ENCODE measurements around the gene SMAP1.
"Not testable (repeated sequence)": the region's sequence is repeated elsewhere in the genome, so short reads cannot be mapped to it uniquely, and the experiment has no call there.

SMAP1 gene

GRCh38 chr6:70709826-70710225 lies 42.1 kb downstream of the SMAP1 start:
- Histone ChIP-seq H3K9me3 (ENCODE audit: control insufficient read depth, insufficient read depth, low read depth, low read length) (peaks cover 8% of the 10 kb centered on the region; the same call in 1 of the 2 replicates), H3K27ac (ENCODE audit: low read depth, low read length) (no peak overlapping the region), H3K9ac (ENCODE audit: low read length) (no peak overlapping the region)

DNA sequence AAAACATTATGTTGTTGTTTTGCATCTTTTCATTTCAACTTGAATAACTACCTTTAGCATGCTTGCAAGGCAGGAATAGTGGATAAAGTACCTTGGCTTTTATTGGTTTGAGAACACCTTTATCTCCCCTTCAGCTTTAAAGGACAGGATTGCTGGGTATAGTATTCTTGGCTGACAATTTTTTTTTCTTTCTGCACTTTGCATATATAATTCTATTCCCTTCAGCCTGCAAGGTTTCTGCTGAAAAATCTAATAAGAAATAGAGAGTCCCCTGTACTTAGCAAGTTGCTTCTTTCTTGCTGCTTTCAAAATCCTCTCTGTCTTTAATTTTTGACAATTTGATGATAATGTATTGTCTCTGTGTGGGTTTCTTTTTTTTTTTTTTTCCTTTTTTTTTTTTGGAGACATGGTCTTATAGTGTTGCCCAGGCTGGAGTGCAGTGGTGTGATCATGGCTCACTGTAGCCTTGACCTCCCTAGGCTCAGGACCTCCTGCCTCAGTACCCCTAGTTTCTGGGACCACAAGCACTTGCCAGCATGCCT lies 47.1 kb downstream of the SMAP1 start:
- no peak overlapping the region for H3K9ac ChIP-seq (ENCODE audit: low read length)
- no peaks in the 10 kb centered on the region for H3K27me3 ChIP-seq (ENCODE audit: control insufficient read depth, insufficient read depth, low read length)
- no peak overlapping the region for H3K4me3 ChIP-seq (ENCODE audit: low read depth, low read length)
- H3K4me1 ChIP-seq (ENCODE audit: control insufficient read depth, insufficient read depth, low read length): no peaks in the 10 kb centered on the region
- no peaks in the 10 kb centered on the region for H3K36me3 ChIP-seq (ENCODE audit: control insufficient read depth, insufficient read depth, low read length)
- H3K9me3 ChIP-seq (ENCODE audit: control insufficient read depth, insufficient read depth, low read depth, low read length): peaks cover 13% of the 10 kb centered on the region; the same call in 1 of the 2 replicates
- no peak overlapping the region for H3K27ac ChIP-seq (ENCODE audit: low read depth, low read length)

More at GRCh38 chr6:70709826-70710225, 42.1 kb downstream of the SMAP1 start:
- Histone ChIP-seq H3K4me1 (ENCODE audit: control insufficient read depth, insufficient read depth, low read length) (peaks cover 7% of the 10 kb centered on the region; the same call in 1 of the 2 replicates), H3K36me3 (ENCODE audit: control insufficient read depth, insufficient read depth, low read length) (no peaks in the 10 kb centered on the region), H3K27me3 (ENCODE audit: control insufficient read depth, insufficient read depth, low read length) (no peaks in the 10 kb centered on the region), H3K4me3 (ENCODE audit: low read depth, low read length) (no peak overlapping the region)

GRCh38 chr6:70717038-70717801 lies 49.5 kb downstream of the SMAP1 start:
- no peaks in the 10 kb centered on the region for H3K27me3 ChIP-seq (ENCODE audit: control insufficient read depth, insufficient read depth, low read length)
- no peaks in the 10 kb centered on the region for H3K36me3 ChIP-seq (ENCODE audit: control insufficient read depth, insufficient read depth, low read length)
- H3K4me3 ChIP-seq (ENCODE audit: low read depth, low read length): no peak overlapping the region
- peaks cover 22% of the 10 kb centered on the region for H3K9me3 ChIP-seq (ENCODE audit: control insufficient read depth, insufficient read depth, low read depth, low read length)
- no peaks in the 10 kb centered on the region for H3K4me1 ChIP-seq (ENCODE audit: control insufficient read depth, insufficient read depth, low read length)
- no peak overlapping the region for H3K27ac ChIP-seq (ENCODE audit: low read depth, low read length)
- no peak overlapping the region for H3K9ac ChIP-seq (ENCODE audit: low read length)

- H3K4me3 ChIP-seq (ENCODE audit: low read depth, low read length): no peak overlapping the region
- no peak overlapping the region for H3K9ac ChIP-seq (ENCODE audit: low read length)
- no peak overlapping the region for H3K27ac ChIP-seq (ENCODE audit: low read depth, low read length)
- peaks cover 13% of the 10 kb centered on the region; the same call in 1 of the 2 replicates for H3K4me1 ChIP-seq (ENCODE audit: control insufficient read depth, insufficient read depth, low read length)
- H3K36me3 ChIP-seq (ENCODE audit: control insufficient read depth, insufficient read depth, low read length): no peaks in the 10 kb centered on the region
- H3K9me3 ChIP-seq (ENCODE audit: control insufficient read depth, insufficient read depth, low read depth, low read length): peaks cover 8% of the 10 kb centered on the region
- no peaks in the 10 kb centered on the region for H3K27me3 ChIP-seq (ENCODE audit: control insufficient read depth, insufficient read depth, low read length)
These were observed 56.8 kb downstream of the SMAP1 start for GRCh38 chr6:70724524-70724923.

- Histone ChIP-seq H3K9ac (ENCODE audit: low read length) (no peak overlapping the region), H3K27ac (ENCODE audit: low read depth, low read length) (peak overlapping the region; percentile 56), H3K36me3 (ENCODE audit: control insufficient read depth, insufficient read depth, low read length) (no peaks in the 10 kb centered on the region)
These were observed 58.2 kb downstream of the SMAP1 start for GRCh38 chr6:70725817-70726415.

GRCh38 chr6:70734381-70734780 lies 66.7 kb downstream of the SMAP1 start:
- peaks cover 4% of the 10 kb centered on the region; the same call in 1 of the 2 replicates for H3K36me3 ChIP-seq (ENCODE audit: control insufficient read depth, insufficient read depth, low read length)
- H3K9me3 ChIP-seq (ENCODE audit: control insufficient read depth, insufficient read depth, low read depth, low read length): no peaks in the 10 kb centered on the region
- H3K9ac ChIP-seq (ENCODE audit: low read length): no peak overlapping the region
- H3K27ac ChIP-seq (ENCODE audit: low read depth, low read length): no peak overlapping the region
- no peaks in the 10 kb centered on the region for H3K27me3 ChIP-seq (ENCODE audit: control insufficient read depth, insufficient read depth, low read length)
- H3K4me1 ChIP-seq (ENCODE audit: control insufficient read depth, insufficient read depth, low read length): no peaks in the 10 kb centered on the region
- no peak overlapping the region for H3K4me3 ChIP-seq (ENCODE audit: low read depth, low read length)

More at GRCh38 chr6:70725817-70726415, 58.2 kb downstream of the SMAP1 start:
- Histone ChIP-seq H3K4me3 (ENCODE audit: low read depth, low read length) (no peak overlapping the region), H3K27me3 (ENCODE audit: control insufficient read depth, insufficient read depth, low read length) (no peaks in the 10 kb centered on the region), H3K4me1 (ENCODE audit: control insufficient read depth, insufficient read depth, low read length) (peaks cover 13% of the 10 kb centered on the region; the same call in 1 of the 2 replicates), H3K9me3 (ENCODE audit: control insufficient read depth, insufficient read depth, low read depth, low read length) (peaks cover 6% of the 10 kb centered on the region; the same call in 1 of the 2 replicates)

- no peaks in the 10 kb centered on the region for H3K9me3 ChIP-seq (ENCODE audit: control insufficient read depth, insufficient read depth, low read depth, low read length)
- H3K4me3 ChIP-seq (ENCODE audit: low read depth, low read length): no peak overlapping the region
- H3K27me3 ChIP-seq (ENCODE audit: control insufficient read depth, insufficient read depth, low read length): no peaks in the 10 kb centered on the region
- no peaks in the 10 kb centered on the region for H3K4me1 ChIP-seq (ENCODE audit: control insufficient read depth, insufficient read depth, low read length)
- no peak overlapping the region for H3K9ac ChIP-seq (ENCODE audit: low read length)
- peaks cover 4% of the 10 kb centered on the region; the same call in 1 of the 2 replicates for H3K36me3 ChIP-seq (ENCODE audit: control insufficient read depth, insufficient read depth, low read length)
- no peak overlapping the region for H3K27ac ChIP-seq (ENCODE audit: low read depth, low read length)
These were observed 67.3 kb downstream of the SMAP1 start for GRCh38 chr6:70734979-70735378.

GRCh38 chr6:70735513-70735912 lies 67.8 kb downstream of the SMAP1 start:
- H3K36me3 ChIP-seq (ENCODE audit: control insufficient read depth, insufficient read depth, low read length): peaks cover 4% of the 10 kb centered on the region
- no peak overlapping the region for H3K27ac ChIP-seq (ENCODE audit: low read depth, low read length)
- H3K4me1 ChIP-seq (ENCODE audit: control insufficient read depth, insufficient read depth, low read length): no peaks in the 10 kb centered on the region
- no peak overlapping the region for H3K4me3 ChIP-seq (ENCODE audit: low read depth, low read length)
- no peaks in the 10 kb centered on the region for H3K27me3 ChIP-seq (ENCODE audit: control insufficient read depth, insufficient read depth, low read length)
- no peak overlapping the region for H3K9ac ChIP-seq (ENCODE audit: low read length)
- H3K9me3 ChIP-seq (ENCODE audit: control insufficient read depth, insufficient read depth, low read depth, low read length): no peaks in the 10 kb centered on the region

- Histone ChIP-seq H3K4me1 (ENCODE audit: control insufficient read depth, insufficient read depth, low read length) (no peaks in the 10 kb centered on the region), H3K4me3 (ENCODE audit: low read depth, low read length) (no peak overlapping the region), H3K27me3 (ENCODE audit: control insufficient read depth, insufficient read depth, low read length) (no peaks in the 10 kb centered on the region), H3K9ac (ENCODE audit: low read length) (no peak overlapping the region), H3K27ac (ENCODE audit: low read depth, low read length) (no peak overlapping the region), H3K9me3 (ENCODE audit: control insufficient read depth, insufficient read depth, low read depth, low read length) (peaks cover 23% of the 10 kb centered on the region), H3K36me3 (ENCODE audit: control insufficient read depth, insufficient read depth, low read length) (peaks cover 4% of the 10 kb centered on the region)
These were observed 70.3 kb downstream of the SMAP1 start for GRCh38 chr6:70738028-70738427.

DNA sequence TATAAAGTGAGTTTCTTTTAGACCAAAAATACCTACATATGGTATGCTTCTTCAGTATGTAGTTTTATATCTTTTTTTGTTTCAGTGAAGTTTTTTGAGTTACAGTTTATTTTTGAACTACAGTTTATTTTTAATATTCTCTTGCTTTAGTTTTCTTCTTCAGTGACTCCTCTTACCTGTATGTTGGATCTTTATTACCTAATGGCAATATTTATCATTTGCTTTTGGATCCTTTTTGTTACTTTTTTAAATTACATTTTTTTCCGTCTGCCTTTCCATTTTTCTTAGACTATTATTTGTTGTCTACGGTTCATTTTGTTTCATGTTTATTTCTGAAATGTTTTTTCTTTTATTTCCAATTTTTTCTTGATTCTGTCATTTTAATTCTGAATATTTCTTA lies 71.9 kb downstream of the SMAP1 start:
- H3K4me3 ChIP-seq (ENCODE audit: low read depth, low read length): no peak overlapping the region
- no peaks in the 10 kb centered on the region for H3K27me3 ChIP-seq (ENCODE audit: control insufficient read depth, insufficient read depth, low read length)
- H3K4me1 ChIP-seq (ENCODE audit: control insufficient read depth, insufficient read depth, low read length): no peaks in the 10 kb centered on the region
- H3K36me3 ChIP-seq (ENCODE audit: control insufficient read depth, insufficient read depth, low read length): no peaks in the 10 kb centered on the region; the same call in none of the 2 replicates
- H3K27ac ChIP-seq (ENCODE audit: low read depth, low read length): no peak overlapping the region
- peaks cover 24% of the 10 kb centered on the region for H3K9me3 ChIP-seq (ENCODE audit: control insufficient read depth, insufficient read depth, low read depth, low read length)
- no peak overlapping the region for H3K9ac ChIP-seq (ENCODE audit: low read length)

GRCh38 chr6:70740746-70741145 lies 73.1 kb downstream of the SMAP1 start:
- not testable (repeated sequence) for H3K36me3 ChIP-seq (ENCODE audit: control insufficient read depth, insufficient read depth, low read length); H3K27me3 ChIP-seq (ENCODE audit: control insufficient read depth, insufficient read depth, low read length); H3K4me3 ChIP-seq (ENCODE audit: low read depth, low read length); H3K4me1 ChIP-seq (ENCODE audit: control insufficient read depth, insufficient read depth, low read length); H3K9ac ChIP-seq (ENCODE audit: low read length); H3K27ac ChIP-seq (ENCODE audit: low read depth, low read length)
- H3K9me3 ChIP-seq (ENCODE audit: control insufficient read depth, insufficient read depth, low read depth, low read length): peaks cover 24% of the 10 kb centered on the region

All from HUES6 (cell line).